Peyer's patch (tissue), 4 donors: ENCODE results near the gene NUP98.

ENCODE experiments used
- CTCF ChIP-seq, 6 experiments: fragments of 450-650 bp in 4 of 6; fragments of 200-600 bp in 2 of 6; sonication (generic) in 1 of 6; IDR thresholded peaks; one replicate each; pipeline ENCODE4 v1.5.1; 2017 to 2019; ENCODE audit warnings: antibody characterized with exemption in 6 of 6, mild to moderate bottlenecking in 3 of 6, moderate library complexity in 1 of 6
- POLR2A ChIP-seq, 2 donors: fragments of 450-650 bp; IDR thresholded peaks; one replicate each; pipeline ENCODE4 v1.5.1; 2017; ENCODE audit warnings: antibody characterized with exemption in 2 of 2, mild to moderate bottlenecking in 2 of 2, moderate library complexity in 2 of 2

GRCh38 chr11:3679077-3679476, 118.3 kb downstream of the NUP98 start:
- TF ChIP-seq CTCF (IDR thresholded peaks at IDR 0.05) (no peak), POLR2A (IDR thresholded peaks at IDR 0.05) (no peak)
